ENCODE measurements around the gene OR52D1.

The OR52D1 gene

GRCh38 chr11:5528495-5528894 lies 40.0 kb downstream of the OR52D1 start:
- no peaks in the 10 kb centered on the region for H3K4me1 Mint-ChIP-seq (ENCODE audit: low read depth)
- no peak overlapping the region for H3K4me3 Mint-ChIP-seq
- H3K27ac Mint-ChIP-seq, result no peak overlapping the region
- intact Hi-C loops (cut with micrococcal nuclease), result no loop called here
- no peaks in the 10 kb centered on the region for H3K36me3 Mint-ChIP-seq (ENCODE audit: low read depth)
- no peaks in the 10 kb centered on the region for H3K27me3 Mint-ChIP-seq
- H3K9me3 Mint-ChIP-seq, result no peaks in the 10 kb centered on the region

DNA sequence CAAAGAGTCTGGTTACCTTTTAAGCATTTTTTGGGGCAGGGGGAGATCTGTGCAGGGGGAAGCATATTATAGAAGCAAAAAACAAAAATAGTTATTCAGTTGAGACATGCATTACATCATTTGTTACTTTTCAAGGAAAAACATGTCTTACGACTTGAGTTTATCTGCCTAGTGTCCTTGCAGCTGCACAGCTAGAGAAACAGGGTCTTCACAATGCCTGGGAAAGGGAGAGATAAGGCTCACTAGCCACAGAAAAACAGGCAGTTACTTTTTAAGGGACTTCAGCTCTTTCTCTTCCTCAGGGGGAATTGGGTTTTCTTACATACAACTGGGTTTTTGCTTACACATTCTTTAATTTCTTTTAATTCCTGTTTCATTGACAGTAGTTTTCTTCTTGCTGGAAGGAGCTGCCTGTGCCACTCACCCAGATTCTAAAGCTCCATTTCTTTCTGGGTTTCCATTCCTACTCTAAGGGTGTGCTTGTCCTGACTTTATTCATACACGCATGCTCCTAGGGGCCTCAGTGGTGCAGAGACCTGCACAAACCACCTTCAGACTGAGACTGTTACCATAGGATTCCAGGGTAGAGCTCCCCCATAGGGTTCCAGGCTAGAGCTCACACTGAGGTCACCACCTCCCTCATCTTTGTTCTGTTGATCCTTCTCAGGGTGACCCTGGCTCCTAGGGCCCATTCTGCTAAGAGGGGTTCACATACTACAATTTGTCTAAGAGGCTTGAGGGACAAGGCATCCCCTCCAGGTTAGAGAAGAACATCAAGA lies 42.8 kb downstream of the OR52D1 start:
- Mint-ChIP-seq H3K4me1 (ENCODE audit: low read depth) (no peaks in the 10 kb centered on the region), H3K36me3 (ENCODE audit: low read depth) (no peaks in the 10 kb centered on the region)
- intact Hi-C loops (cut with micrococcal nuclease), result no loop called here

GRCh38 chr11:5534046-5534445 lies 45.6 kb downstream of the OR52D1 start:
- intact Hi-C loops (cut with micrococcal nuclease), result no loop called here

More for the DNA sequence above, 42.8 kb downstream of the OR52D1 start:
- H3K27ac Mint-ChIP-seq, result no peak overlapping the region
- H3K27me3 Mint-ChIP-seq, result no peaks in the 10 kb centered on the region
- H3K9me3 Mint-ChIP-seq, result no peaks in the 10 kb centered on the region
- H3K4me3 Mint-ChIP-seq, result no peak overlapping the region

GRCh38 chr11:5536482-5536881 lies 48.0 kb downstream of the OR52D1 start:
- intact Hi-C loops (cut with micrococcal nuclease), result no loop called here
- Mint-ChIP-seq H3K9me3 (no peaks in the 10 kb centered on the region), H3K27me3 (no peaks in the 10 kb centered on the region), H3K27ac (no peak overlapping the region), H3K36me3 (ENCODE audit: low read depth) (no peaks in the 10 kb centered on the region), H3K4me3 (no peak overlapping the region), H3K4me1 (ENCODE audit: low read depth) (no peaks in the 10 kb centered on the region)

More at GRCh38 chr11:5534046-5534445, 45.6 kb downstream of the OR52D1 start:
- H3K9me3 Mint-ChIP-seq, result no peaks in the 10 kb centered on the region
- no peaks in the 10 kb centered on the region for H3K4me1 Mint-ChIP-seq (ENCODE audit: low read depth)
- H3K4me3 Mint-ChIP-seq, result no peak overlapping the region
- no peaks in the 10 kb centered on the region for H3K27me3 Mint-ChIP-seq
- no peak overlapping the region for H3K27ac Mint-ChIP-seq
- no peaks in the 10 kb centered on the region for H3K36me3 Mint-ChIP-seq (ENCODE audit: low read depth)

Measured in dendritic cell treated with granulocyte-macrophage colony-stimulating factor and Interleukin-4, amounts not matched to agents 40 ng/mL and 50 ng/mL, for 4 days (primary cell).